HL-60/S4 (cell line): ENCODE measurements around the gene FGGY.

ENCODE experiments used
- in situ Hi-C: fragments of 300-500 bp; cut with MboI; formaldehyde crosslinking; loops from 2 replicates; pipeline ENCODE4 v1.14.3; 2022; ENCODE audit warnings: low sequenced_read_pairs

FGGY gene

DNA sequence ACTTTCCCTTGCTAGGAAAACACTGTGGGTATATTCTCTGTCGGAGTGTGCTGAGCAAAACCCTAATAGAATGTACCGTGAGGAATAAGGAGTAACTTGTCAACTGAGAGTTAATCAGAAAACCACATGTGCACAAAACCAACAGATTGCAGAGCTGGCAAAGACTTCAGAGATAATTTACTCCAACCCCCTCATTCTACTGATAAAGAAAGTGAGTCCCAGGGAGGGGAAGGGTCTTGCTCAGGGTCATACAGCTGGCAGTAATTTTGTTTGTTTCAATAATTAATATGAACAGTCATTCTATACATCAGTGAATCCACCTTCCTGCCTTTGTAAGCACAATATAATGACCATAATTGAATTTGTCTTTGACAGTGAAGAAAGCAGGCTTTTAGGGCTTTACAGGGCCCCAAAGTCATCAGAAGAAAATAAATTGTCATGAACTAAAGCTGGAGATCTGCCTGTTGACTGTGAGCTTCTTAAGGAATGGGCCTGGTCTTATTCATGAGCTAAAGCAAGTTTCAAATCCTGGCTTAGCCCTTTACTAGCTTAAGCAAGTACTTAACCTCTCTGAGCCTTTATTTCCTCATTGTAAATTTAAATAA is 450.6 kb downstream of the FGGY start:
- in situ Hi-C loops: no loop called here

DNA sequence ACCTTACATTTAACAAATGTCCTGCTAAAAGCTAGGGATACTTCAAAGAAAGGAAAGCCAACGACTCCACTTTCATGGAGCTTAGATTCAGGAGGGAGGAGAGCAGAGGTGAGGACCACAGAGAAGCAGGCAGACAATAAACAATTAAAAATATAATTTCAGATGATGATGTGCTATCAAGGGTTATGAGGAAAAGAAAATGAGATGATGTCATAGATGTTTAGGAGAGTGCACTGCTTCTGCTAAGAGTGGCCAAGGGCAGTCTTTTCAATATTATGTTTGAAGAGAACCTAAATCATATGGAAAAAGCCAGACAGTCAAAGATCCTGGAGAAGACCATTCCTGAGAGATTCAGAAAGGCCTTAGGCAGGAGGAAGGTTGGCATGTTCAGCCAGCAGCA is 451.2 kb downstream of the FGGY start:
- in situ Hi-C loops: no loop called here

DNA sequence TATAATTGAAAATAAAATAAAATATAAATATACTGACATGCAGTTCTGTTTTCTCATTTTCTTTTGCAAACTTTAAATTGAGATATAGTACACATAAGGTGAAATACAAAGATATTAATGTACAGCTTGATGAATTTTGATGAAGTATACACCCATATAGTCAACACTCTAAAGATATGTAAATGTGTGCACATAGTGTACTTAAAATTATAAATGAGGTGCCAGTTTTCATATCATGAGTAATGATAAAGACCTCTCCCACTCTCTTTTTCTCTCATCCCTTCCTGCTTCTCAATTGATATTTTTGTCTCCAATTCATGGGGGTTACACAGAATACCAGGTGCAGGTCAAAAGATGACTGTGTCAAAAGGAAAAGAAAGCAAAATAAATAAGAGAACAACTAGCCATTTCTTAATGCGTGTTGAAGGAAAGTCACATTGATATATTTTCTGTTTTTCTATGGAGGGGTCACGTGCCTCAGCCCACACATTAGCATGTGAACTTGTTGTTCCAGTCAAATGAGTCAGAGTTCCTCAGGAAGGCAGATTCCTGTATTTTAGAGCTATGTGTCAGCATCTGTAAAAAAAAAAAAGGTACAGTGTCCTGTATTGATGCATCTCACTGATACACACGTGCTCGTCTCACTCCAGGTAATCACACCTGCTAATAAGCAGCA is 453.6 kb downstream of the FGGY start:
- in situ Hi-C loops: no loop called here

DNA sequence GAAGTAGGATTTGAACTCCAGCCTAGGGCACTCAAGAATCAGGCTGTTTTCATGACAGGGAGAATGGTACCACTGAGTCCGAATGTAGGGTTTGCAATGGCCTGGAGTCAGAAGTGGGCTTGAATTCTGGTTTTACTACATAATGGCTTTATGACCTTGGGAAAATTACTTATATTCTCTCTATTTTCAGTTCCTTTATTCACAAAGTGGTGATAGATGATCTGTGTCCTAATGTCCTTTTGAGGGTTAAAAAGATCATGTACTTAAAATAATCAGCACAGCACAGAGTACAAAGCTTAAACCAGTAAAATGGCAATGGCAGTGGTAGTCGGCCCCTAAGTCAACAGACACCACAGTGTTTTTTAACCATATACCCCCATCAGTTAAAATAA is 454.1 kb downstream of the FGGY start:
- in situ Hi-C loops: no loop called here

DNA sequence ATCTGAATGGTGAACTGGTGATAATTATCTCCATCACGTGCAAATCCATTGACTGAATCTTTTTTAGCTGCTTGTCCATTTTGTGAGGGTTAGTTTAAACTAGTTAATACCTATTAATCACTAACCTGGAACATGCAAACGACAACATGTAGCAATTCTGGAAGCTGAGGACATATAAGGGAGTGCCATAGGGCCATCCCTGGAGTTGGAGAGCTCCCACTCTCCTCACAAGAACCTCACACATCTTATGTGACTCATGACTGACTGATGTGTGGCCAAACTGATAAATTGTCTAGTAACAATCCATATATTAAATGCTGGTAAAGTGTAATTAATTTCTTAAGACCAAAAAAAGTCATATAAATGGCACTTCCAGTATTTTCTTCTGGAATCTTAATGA is 454.9 kb downstream of the FGGY start:
- in situ Hi-C loops: no loop called here

DNA sequence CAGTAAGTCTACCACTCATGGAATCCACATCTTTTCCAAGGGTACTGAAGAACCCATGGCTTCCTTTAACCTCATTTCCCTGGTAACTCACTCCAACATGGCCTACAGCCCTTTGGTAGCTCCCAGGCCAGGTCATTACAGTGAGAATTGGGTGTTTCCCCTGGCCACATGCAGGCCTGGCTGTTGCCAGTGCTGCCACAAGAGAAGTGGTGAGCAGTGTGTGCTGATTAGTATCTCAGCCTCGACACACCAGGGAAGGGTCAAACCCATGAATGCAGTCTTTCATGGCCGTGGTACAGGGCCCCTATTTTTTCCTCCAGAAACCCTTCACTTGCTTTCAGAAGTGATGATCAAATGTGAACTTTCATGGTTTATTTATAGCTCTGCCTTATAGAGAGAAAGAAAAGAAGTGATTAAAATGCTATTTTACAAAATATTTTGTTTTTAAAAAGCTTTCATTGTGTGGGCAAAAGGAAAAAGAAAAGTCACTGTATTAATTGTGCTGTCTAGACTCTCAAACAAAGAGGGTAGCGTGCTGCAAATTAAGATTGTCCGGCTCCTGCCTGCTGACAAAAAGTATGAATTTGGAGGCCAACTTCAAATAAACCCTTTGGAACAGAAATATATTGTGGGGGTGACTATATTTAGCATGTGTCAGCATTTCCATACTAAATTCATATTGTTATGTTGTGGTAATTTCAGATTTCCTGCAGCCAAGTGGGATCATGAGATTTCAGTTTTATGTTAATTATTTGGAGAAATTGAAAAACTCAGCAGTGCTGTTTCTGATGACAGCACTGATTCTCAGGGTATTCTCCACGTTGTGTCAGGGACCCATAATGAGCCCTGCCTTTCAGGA is 455.9 kb downstream of the FGGY start:
- in situ Hi-C loops: no loop called here

DNA sequence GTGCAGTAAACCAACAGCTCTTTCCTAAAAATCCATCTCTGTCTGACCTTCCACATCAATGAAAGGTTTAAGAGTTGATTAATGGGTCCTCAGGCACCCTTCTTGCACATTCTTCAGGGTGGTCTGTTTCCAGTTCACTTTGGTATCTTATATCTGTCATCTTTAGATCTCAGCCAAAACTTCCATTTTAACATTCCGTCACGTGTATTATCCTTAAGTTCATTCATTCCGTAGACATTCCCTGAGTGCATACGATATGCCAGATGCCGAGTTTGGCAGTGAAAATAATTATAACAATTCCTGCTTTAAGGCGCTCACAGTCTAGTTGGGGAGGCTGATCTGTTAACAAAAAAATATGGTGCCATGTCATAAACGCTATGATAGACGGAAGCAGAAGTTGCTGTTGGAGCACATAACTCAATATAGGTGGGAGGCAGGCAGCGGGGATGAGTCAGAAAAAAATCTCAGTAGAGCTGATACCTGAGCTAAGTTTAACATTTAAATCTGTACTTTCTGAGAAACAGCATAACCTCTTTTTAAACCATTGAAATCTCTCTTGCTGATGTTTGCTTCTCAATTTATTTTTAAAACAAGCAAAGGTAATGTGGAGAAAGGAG is 458.3 kb downstream of the FGGY start:
- in situ Hi-C loops: no loop called here

DNA sequence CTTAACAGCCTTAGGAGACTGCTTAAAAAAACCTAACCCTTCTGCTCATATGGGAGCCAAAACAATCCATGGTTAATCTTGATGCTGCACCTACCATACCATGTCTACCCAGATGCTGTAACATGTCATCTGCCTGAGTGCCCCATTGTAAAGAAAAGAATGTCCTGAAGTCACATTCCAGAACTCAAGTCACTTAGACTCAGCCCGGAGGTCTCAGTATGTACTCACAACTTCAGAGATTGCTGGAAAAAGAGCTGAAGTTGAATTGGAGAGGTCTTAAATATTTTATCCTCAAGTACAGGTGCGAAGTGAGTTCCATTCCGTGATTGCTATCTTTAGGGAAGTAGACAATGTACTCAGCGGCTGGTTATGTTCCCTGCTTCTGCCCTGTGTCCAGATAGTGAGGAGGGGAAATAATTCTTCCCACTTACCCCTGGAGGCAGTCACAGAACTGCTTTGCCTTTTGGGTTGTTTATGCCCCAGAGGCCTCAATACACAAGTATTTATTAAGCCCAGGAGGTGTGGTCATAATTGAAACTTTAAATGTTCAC is 460.4 kb downstream of the FGGY start:
- in situ Hi-C loops: no loop called here

DNA sequence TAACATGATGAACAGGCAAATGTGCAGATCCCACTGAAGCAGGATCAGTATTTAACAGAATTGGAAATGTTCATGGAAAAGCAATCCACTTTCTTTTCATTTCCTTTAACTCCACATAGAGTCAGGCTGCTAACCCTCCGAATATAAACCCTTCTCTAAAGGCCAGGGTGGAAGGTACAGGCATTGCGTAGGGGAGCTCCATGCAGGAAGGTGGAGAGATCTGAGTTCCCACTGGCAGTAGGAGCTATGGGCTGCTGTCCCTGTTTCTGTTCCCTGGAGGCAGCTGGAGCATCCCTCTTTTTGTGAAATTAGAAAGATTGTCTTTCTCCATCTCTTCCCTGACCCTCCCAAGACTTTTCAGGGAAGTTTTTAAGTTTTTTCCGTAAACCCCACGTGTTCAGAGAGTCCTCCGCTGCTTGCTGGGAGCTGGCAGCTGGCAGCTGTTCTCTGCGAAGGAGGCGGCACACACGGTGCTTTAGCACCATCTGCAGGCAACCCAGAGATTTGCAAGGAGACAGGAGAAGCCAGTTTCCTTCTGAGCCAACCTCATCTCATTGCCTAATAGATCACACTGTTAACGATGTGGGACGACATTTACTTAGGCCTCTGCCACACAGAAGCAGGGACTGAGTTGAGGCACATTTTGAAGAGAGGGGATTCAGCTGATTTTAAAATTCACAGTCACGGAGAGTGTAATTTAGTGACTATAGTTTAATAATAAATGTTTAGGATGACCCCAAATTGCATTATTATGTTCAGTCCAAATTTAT is 462.4 kb downstream of the FGGY start:
- in situ Hi-C loops: no loop called here

DNA sequence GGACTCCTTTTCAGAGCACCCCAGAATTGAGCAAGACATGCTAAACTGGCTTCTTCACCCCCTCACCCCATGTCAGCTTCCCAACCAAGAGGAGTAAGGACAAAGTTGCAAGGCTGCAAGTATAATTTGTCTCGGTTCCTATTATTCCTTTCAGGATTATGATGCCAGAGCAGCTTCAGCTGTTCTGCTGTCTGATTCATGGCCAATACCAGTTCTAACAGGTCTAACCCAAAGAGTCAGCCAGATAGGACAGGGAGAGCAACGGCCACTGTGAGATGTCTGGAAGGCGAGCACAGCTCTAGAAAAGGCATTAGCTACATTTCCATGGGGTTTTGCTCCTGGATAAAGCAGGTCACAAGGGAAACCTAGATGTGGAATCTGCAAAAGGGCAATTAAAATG is 464.5 kb downstream of the FGGY start:
- in situ Hi-C loops: loop anchor here (10.0 kb wide), 1 partner anchor 1247 kb away; no protein-coding TSS in a partner anchor

DNA sequence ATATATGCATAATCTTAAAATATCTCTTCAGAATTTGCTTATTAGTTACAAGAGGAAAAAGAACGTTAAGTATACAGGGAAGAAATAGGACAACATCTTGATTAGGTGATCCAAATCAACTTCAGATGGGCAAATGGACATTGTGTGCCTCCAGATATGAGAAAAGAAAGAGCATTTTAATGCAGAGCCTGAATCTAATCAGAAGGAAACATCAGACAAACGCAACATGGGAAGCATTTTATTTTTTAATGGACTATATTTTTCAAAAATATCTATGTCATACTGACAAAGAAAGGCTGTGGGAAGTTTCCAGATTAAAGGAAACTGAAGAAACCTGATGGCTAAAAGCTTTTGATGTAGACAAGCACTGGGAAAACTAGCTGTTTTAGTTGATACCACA is 466.5 kb downstream of the FGGY start:
- in situ Hi-C loops: loop anchor here (10.0 kb wide), 1 partner anchor 1249 kb away; no protein-coding TSS in a partner anchor

DNA sequence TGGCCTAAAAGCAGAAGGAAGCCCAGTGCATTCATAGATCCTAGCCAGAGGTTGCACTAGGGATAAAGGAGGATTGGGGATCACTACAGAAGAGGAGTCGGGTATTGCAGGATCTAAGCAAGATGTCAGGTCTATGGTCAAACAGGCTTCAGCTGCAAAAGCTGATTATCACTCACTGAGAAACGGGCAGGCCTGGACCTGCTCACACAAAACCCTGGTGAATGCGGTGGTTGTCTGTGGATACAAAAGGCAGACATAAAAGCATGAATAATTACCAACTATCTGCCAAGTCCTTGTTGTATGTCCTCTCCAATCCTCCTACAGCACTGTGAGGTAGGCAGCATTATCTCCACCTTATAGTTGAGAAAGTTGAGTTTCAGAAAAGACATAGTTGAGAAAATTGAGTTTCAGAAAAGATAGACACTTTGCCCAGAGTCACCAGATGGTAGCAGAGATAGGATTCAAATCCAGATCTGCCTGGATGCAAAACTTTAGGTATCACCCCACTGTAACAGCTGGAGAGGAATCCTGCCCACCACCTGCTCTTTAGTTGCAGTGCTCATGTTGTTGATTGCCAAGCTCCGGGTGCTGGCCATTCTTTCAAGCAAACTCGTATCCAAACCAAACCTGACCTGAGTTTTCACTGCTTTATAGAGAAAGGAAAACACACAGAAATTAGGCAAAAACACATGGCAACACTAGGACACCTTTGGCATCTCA is 468.3 kb downstream of the FGGY start:
- in situ Hi-C loops: loop anchor here (10.0 kb wide), 1 partner anchor 1250 kb away; no protein-coding TSS in a partner anchor

DNA sequence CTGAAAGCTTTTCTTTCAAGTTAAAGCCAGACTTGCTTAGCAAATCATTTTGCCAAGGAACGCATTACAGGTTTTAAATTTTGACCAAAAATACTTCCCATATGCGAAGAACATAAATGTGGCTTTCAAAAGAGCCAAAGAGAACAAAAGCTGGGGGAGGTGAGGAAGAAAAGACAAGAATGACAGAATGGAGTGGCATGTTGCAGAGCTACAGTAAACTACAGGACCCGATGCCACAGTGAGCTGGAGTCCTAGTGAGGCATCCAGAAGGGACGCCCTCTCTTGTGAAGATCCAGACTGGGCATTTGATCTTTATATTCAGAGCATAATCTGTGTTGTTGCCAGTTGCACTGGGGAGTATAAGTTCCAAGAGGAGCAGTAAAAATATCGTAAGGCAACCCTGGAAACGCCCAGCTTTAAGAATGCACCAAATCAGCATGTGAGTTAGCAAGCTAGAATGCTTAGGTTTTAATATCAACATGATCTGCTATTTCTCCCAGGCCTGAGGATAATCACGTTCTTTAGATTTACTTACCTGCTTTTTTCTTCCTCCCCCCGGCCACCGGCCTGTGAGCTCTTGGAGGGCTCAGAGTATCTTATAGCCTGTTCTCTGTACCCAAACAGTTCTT is 469.4 kb downstream of the FGGY start:
- in situ Hi-C loops: loop anchor here (10.0 kb wide), 1 partner anchor 1252 kb away; no protein-coding TSS in a partner anchor

DNA sequence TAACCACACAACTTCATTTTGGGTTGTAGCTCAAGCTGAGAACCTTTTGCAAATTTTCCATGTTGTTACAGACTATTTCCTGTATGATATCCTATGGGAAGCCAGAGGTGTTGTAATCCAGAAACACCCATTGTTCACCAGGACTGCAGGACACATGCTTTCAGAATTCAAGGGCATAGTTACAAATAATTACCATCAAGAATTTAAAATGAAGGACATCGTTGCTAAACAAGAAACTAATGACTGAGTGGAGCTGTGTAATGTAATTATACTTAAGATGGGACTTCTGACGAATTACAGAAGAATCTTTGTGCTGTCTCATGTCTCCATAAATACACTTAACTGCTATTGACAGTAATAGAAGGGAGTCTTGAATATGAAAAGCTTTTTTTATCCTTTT is 470.2 kb downstream of the FGGY start:
- in situ Hi-C loops: loop anchor here (10.0 kb wide), 1 partner anchor 1252 kb away; no protein-coding TSS in a partner anchor

DNA sequence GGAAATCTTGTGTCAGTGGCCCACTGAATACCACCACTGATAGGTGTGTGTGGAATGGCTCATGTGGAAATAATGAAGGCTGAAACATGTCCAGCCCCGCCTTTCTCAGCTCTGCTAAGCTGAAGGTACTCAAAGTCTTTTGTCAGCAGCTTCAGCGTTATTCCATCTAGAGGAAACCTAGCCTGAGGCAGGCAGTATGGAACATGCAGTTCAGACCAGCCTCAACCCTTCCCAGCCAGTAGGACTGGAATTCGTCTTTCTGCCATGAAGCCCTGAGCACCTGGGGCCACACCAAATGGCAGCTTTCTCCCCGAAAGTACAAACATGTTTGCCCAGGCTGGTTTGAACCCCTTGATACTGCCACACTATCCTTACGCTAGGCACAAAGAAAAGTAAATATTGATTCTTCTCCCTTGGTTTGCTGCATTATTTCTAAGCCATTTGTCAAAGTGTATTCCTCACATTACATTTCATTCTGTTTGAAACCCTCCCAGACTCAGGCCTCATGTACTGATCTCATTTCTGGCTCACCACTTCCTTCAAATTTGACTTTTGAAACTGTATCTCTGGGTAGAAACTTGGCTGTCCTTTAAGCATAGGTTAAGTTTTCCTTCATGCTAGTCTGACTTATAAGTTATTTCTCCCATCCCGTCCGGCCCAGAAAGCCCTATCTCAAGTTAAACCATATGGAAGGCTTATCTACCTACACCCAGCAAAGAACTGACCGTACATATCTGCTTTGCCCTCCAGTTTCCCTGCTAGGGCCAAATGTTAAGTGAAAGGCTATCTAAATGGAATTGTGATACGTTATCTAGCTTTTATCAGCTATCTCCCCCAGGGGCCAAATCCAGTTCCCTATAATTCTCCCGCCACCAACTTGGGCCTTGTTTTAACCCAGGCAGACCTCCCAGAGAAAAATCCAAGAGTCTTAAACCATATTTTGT is 472.2 kb downstream of the FGGY start:
- in situ Hi-C loops: loop anchor here (10.0 kb wide), 1 partner anchor 1254 kb away; no protein-coding TSS in a partner anchor

DNA sequence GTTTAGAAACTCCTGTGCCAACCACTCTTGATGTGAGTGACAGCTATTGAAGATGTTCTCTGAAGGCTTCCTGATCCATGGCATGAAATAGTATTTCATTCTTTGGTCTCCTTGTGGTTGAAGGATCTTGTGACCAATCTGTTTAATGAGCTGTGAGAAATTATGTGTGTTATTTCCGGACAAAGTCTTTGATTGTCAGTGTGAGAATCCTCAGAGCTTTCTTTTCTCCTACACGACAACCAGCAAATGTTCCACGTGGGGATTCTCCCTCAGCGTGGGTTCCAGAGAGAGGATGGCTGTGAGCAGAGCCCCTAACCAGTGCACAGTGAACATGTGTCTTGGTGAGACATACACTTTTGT is 472.8 kb downstream of the FGGY start:
- in situ Hi-C loops: loop anchor here (10.0 kb wide), 1 partner anchor 1255 kb away; no protein-coding TSS in a partner anchor

DNA sequence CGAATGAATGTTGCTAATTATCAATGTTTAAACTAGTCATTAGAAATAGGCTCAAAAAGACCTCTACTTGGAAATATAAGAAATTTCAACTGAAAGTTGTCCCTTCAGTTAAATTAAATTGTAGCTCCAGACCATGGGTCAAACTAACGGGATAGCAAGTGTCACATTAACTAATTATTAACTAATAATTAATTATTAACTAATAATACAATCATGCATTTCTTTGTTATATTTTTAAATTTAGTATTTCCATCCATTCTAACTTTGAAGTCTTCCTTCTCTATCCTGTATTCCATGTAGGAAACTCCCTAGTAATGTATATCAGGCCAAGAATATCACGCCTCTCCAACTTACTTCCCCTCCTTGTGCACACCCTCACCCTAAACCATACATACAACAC is 474.5 kb downstream of the FGGY start:
- in situ Hi-C loops: no loop called here

DNA sequence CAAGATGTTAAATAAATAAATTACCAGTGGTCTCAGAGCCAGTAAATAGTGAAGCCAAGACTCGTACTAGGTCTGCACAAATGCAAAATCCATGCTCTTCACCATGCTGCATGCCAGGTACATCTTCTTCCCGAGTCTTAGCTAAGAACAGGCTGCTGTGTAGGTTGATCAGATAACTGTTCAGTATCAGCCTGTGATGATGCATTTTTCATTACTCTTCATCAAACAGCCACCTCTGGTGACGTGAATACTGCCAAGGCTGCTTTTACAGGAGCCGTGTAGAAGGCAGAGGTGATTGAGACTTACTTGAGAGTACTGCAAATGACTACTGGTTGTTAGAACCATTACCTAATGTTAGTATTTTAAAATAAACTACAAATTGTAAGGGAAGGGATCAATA is 478.6 kb downstream of the FGGY start:
- in situ Hi-C loops: no loop called here
